SK-N-MC (cell line): ENCODE results near the gene CORO1C.
"Not testable (repeated sequence)": the region's sequence is repeated elsewhere in the genome, so short reads cannot be mapped to it uniquely, and the experiment has no call there.

Source experiments
- DNase-seq: peaks from one replicate; pipeline ENCODE4 v3.0.0-alpha.2; 2011; ENCODE audit warnings: low read depth, low spot score
- H3K27ac ChIP-seq: fragments of 200-600 bp; sonication (generic); 2 replicates; pipeline ENCODE4 v1.5.1; 2016; ENCODE audit warnings: mixed run types
- H3K36me3 ChIP-seq: fragments of 200-600 bp; sonication (generic); 2 replicates; pipeline ENCODE4 v1.6.1; 2017; ENCODE audit warnings: antibody characterized with exemption, low read length, mixed read lengths; ENCODE audit not compliant: insufficient read depth
- H3K4me3 ChIP-seq: fragments of 200-600 bp; sonication (generic); 2 replicates; pipeline ENCODE4 v1.5.1; 2016
- H3K9ac ChIP-seq: fragments of 200-600 bp; sonication (generic); 2 replicates; pipeline ENCODE4 v1.8.0; 2017; ENCODE audit warnings: mixed run types, mixed read lengths; ENCODE audit not compliant: insufficient read length
- H3K9me3 ChIP-seq: fragments of 200-600 bp; sonication (generic); 2 replicates; pipeline ENCODE4 v1.6.1; 2017; ENCODE audit warnings: low read depth, mild to moderate bottlenecking, antibody characterized with exemption, low read length, moderate library complexity, mixed read lengths
- EZH2 ChIP-seq: fragments of 200-600 bp; sonication (generic); IDR thresholded peaks from one replicate; pipeline ENCODE4 v1.6.1; 2017; ENCODE audit warnings: antibody characterized with exemption
- FOXP2 ChIP-seq: optimal IDR thresholded peaks from 2 replicates; pipeline ENCODE3; 2011; ENCODE audit warnings: mild to moderate bottlenecking, moderate library complexity; ENCODE audit not compliant: insufficient read depth; ENCODE audit errors: extremely low read length, control extremely low read depth
- POLR2AphosphoS5 ChIP-seq: IDR thresholded peaks from 2 replicates; pipeline ENCODE4 v1.6.1; 2012; ENCODE audit warnings: mild to moderate bottlenecking, low read depth, low read length, borderline replicate concordance

The CORO1C gene

DNA sequence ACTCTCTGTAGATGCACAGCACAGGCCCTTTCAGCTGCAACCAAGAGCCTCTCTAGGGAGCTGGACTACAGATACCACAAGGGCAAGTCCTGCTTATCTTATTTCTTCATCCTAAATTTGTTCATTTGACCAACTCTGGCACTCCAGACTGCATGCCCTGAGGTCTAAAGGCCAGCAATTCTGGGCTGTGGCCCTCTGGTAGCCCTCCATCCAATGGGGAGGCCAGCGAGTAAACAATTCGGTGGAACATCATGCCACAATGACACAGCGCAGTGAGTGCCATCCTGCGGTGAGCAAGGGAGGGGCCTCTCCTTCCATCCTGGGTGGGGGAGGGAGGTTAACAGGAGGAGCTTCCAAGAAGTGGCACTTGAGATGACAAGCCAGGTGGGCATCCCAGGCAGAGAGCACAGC, 97.0 kb downstream of the CORO1C start:
- H3K27ac ChIP-seq: no peak overlapping the region
- no peaks in the 10 kb centered on the region for H3K9me3 ChIP-seq
- no peaks in the 10 kb centered on the region for H3K36me3 ChIP-seq
- DNase-seq: no peak
- TF ChIP-seq FOXP2 (no peak), POLR2AphosphoS5 (no peak), EZH2 (no peak)
- H3K9ac ChIP-seq: no peak overlapping the region
- no peak overlapping the region for H3K4me3 ChIP-seq

DNA sequence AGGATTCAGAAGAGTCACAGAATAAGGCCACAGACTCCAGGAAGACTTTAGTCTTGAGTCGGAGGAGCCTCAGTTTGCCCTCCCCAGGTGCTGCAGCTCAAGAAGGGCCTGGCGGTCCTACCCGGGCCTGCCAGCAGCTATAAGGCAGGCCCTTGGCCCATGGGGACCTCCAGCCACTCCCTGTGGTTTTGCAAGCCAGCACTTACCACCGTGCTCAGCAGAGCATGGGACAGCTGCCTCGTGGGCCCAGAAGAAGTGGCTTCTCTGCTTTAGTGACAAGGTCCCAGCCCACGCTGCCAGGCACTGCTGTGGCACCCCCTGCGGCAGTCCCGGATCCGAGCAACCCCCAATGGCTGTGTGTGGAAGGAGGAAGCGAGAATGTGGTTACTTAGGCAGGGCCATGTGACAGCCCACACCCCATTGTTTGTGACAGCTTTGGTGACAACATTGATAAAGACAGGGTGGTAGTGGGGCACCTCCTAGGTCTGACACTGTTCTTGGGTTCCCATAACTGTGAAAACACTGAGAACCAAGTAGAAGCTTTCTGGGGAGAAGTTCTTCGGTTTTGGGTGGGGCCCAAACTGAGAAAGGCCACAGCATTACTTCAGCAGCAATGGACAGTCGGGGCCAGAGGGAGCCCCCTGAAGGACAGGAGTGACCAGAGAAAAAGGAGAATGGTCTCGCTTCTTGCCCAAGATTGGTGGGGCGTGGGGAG, 97.6 kb downstream of the CORO1C start, which contains the start of gene SELPLG:
TSS of gene SELPLG (minus strand) at position 361 of the 715 bp plus-strand sequence. CDS start 9,587 bp downstream, outside the sequence.
- H3K9ac ChIP-seq: peak within 1 kb of the TSS; percentile 20
- no peaks in the 10 kb centered on the region for H3K9me3 ChIP-seq
- no peak for TF ChIP-seq POLR2AphosphoS5
- no peak for TF ChIP-seq FOXP2
- no peak for TF ChIP-seq EZH2
- no peaks in the 10 kb centered on the region for H3K36me3 ChIP-seq
- DNase-seq: no peak
- H3K27ac ChIP-seq: no peak within 1 kb of the TSS
- H3K4me3 ChIP-seq: no peak within 1 kb of the TSS

DNA sequence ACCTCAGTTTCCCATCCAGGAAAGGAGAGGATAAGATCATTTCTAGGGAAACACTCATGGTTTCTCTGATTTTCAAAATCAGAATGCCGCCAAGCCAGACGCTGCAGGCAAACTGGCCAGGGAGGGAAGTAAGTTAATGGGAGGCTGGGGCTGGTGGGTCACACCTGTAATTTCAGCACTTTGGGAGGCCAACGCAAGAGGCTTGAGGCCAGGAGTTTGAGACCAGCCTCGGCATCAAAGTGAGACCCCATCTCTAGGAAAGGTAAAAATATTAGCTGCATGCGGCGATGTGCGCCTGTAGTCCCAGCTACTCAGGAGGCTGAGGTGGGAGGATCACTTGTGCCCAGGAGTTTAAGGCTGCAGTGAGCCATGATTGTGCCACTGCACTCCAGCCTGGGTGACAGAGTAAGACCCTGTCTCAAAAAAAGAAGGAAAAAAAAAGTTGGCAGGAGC, 98.2 kb downstream of the CORO1C start:
- no peak for TF ChIP-seq FOXP2
- TF ChIP-seq EZH2: no peak
- TF ChIP-seq POLR2AphosphoS5: no peak
- no peaks in the 10 kb centered on the region for H3K9me3 ChIP-seq
- H3K27ac ChIP-seq: no peak overlapping the region
- no peak for DNase-seq
- peak overlapping the region; percentile 20 for H3K9ac ChIP-seq
- no peaks in the 10 kb centered on the region for H3K36me3 ChIP-seq
- H3K4me3 ChIP-seq: no peak overlapping the region

DNA sequence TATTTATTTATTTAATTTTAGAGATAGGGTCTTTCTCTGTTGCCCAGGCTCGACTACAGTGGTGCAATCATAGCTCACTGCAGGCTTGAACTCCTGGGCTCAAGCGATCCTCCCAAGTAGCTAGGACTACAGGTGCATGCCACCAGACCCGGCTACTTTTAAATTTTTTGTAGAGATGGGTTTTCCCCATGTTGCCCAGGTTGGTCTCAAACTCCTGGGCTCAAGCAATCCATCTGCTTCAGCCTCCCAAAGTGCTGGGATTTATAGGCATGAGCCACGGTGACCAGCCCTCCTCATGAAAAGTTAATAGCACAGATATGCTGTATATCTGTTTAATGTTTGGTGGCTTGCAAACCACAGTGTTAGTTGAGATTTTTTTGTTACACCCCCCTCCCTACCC, 100.1 kb downstream of the CORO1C start:
- not testable (repeated sequence) for H3K27ac ChIP-seq, H3K36me3 ChIP-seq, DNase-seq, H3K4me3 ChIP-seq, H3K9me3 ChIP-seq, H3K9ac ChIP-seq

DNA sequence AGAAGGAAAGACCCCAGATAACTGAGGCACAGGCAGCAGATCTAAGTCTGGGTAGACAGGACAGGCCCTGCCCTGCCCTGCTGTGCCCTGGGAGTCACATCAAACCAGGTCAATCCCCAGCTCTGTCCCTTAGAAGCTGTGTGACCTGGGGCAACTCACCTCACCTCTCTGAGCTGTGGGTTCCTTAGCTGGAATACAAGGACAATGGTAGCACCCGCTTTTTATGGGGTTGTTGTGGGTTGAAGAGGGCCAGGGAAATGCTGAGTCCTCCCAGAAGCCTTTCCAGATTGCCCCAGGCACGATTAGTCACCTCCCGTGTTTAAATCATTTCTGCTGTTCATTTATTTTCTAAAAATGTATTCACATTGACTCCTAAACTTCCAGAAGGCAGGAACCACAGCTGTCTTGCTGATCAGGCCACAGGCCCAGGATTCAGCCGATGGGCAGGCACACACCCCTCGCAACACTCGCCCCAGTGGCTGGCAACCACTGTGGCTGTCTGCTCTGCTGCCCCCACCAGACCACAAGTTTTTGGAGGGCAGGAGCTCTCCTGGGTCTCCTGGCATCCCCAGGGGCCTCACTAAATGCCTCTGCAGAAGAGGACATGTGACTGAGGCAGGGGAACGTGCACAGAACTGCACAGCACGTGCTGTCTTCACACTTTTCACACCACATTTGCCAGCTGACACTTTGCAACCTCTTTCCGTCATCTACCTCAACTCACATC, 100.7 kb downstream of the CORO1C start:
- DNase-seq: peak; percentile 45
- H3K27ac ChIP-seq: peak overlapping the region; percentile 47; the same call in 1 of the 2 replicates
- no peak overlapping the region for H3K9ac ChIP-seq

DNA sequence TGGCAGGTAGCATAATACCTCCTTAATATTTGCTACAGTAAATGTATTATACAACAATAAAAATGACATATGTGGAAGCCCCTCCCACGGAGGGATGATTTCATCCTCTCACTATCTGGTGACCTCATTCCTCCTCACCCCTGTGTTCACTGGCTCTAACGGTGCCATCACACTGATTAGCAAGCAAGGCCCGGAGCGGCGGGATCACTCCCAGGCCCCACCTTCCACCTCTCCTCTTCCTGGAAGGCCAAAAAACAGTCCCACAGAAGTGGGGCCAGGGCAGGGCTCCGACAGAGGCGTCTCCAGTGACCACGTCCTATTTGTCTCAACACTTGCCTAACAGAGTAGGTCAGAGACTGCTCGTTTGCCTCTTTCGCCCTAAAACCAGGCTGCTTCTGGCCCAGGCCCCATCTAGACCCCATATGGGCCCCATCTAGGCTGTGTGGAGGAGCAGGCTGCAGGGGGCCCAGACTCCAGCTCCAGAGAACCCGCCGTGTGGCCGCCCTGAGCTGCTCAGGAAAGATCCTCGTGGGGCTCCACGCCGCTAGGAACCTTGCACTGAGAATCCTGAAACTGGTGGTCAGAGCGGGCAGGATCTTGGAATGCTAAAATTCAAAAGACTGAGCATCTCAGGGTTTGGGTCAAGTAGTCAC, 101.4 kb downstream of the CORO1C start:
- no peaks in the 10 kb centered on the region for H3K9me3 ChIP-seq
- peak overlapping the region; percentile 47 for H3K27ac ChIP-seq
- no peak overlapping the region for H3K4me3 ChIP-seq
- DNase-seq: no peak
- no peak overlapping the region for H3K9ac ChIP-seq
- no peak for TF ChIP-seq EZH2
- TF ChIP-seq FOXP2: no peak
- no peak for TF ChIP-seq POLR2AphosphoS5
- no peaks in the 10 kb centered on the region for H3K36me3 ChIP-seq

More for the DNA sequence above, 100.7 kb downstream of the CORO1C start:
- no peaks in the 10 kb centered on the region for H3K9me3 ChIP-seq
- no peak overlapping the region for H3K4me3 ChIP-seq
- H3K36me3 ChIP-seq: no peaks in the 10 kb centered on the region
- TF ChIP-seq POLR2AphosphoS5 (no peak), EZH2 (no peak), FOXP2 (no peak)

DNA sequence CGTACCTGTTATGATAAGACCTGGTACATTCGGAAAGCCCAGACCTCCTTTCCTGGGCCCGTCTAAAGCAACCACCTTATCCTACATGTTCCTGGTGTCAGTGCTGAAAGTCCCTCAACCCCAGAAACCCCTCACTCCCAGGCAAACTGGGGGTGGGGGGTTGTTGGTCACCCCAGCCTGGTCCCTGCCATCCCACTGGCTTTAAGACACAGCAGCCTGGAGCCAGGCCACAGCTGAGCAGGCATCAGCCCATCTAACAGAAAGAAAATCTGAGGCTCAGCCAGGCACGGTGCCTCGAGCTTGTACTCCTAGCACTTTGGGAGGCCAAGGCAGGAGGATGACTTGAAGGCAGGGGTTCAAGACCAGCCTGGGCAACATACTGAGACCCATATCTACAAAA, 102.2 kb downstream of the CORO1C start:
- Histone ChIP-seq H3K9me3 (no peaks in the 10 kb centered on the region), H3K27ac (no peak overlapping the region), H3K36me3 (no peaks in the 10 kb centered on the region), H3K9ac (no peak overlapping the region), H3K4me3 (no peak overlapping the region)
- no peak for DNase-seq
- TF ChIP-seq POLR2AphosphoS5: no peak

DNA sequence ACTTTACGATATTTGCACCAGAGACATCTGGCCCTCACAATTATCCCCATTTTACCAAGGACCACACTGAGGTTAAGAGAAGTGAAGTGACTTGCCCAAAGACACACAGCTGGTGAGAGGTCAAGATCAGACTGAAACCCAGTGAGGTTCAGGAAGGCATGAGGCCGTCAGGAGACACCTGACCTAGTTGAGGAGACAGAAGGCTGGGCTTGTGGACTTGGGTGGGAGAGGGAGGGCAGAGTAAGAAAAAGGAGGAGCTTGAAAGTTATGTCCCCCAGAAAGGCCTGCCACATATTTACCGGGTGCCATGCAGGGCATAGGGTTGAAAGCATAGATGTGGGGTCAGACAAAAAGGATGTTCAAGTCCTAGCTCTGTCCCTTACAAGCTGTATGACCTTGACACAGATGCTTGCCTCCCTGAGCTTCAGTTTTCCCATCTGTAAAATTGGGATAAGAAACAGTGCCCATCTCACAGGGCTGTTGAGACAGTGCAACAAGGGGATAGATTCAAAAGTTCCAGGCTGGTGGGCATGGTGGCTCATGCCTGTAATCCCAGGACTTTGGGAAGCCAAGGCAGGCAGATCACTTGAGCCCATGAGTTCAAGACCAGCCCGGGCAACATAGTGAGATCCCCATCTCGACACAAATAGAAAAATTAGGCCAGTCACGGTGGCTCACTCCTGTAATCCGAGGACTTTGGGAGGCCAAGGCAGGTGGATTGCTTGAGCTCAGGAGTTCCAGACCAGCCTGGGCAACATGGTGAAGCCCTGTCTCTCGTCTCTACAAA, 104.0 kb downstream of the CORO1C start:
- TF ChIP-seq FOXP2 (no peak), POLR2AphosphoS5 (no peak), EZH2 (no peak)
- no peak overlapping the region for H3K4me3 ChIP-seq
- no peaks in the 10 kb centered on the region for H3K36me3 ChIP-seq
- no peak overlapping the region for H3K27ac ChIP-seq
- DNase-seq: no peak
- no peak overlapping the region for H3K9ac ChIP-seq
- no peaks in the 10 kb centered on the region for H3K9me3 ChIP-seq
